M059J (cell line): ENCODE measurements around the gene CALHM4. TPM values are rescaled to one million over a fixed set of nuclear protein-coding genes. Genes with fewer than 3 reads are reported as not detected.
A peak's percentile ranks its signal among the peaks of the same experiment; 100 is the strongest.

Source experiments
- DNase-seq: peaks from one replicate; pipeline ENCODE4 v3.0.0-alpha.2; 2012; ENCODE audit warnings: low read depth
- total RNA-seq: library from RNA; depleted of rRNA; stranded (reverse); fragments of >200 nt; shearing (Covaris generic); gene quantifications from 2 replicates; pipeline ENCODE4 v1.2.3, GENCODE V29; 2014

Gene CALHM4
- total RNA-seq, 1 experiment from 2014 or later, result not detected

GRCh38 chr6:116536216-116536621, 17.3 kb upstream of the CALHM4 start:
- peak; percentile 55 for DNase-seq

GRCh38 chr6:116542426-116542825, 11.1 kb upstream of the CALHM4 start:
- no peak for DNase-seq

- no peak for DNase-seq
Observed at GRCh38 chr6:116543149-116543548, 10.4 kb upstream of the CALHM4 start.

- DNase-seq, result no peak
Observed at GRCh38 chr6:116545651-116546050, 7.9 kb upstream of the CALHM4 start, which contains the start of gene TRAPPC3L. Gene TRAPPC3L, minus strand, starts transcription at chr6:116545684. Its CDS starts 170 bp downstream, at chr6:116545514.

- DNase-seq, result no peak
Observed at GRCh38 chr6:116547358-116547757, 6.2 kb upstream of the CALHM4 start.

GRCh38 chr6:116550796-116551195, 2.8 kb upstream of the CALHM4 start:
- DNase-seq, result no peak

- peak; percentile 56 for DNase-seq
Observed at GRCh38 chr6:116556065-116556464, 2.5 kb downstream of the CALHM4 start.

- DNase-seq, result no peak
Observed at GRCh38 chr6:116556814-116557415, 3.4 kb downstream of the CALHM4 start.

GRCh38 chr6:116557893-116558292, 4.3 kb downstream of the CALHM4 start:
- peak; percentile 94 for DNase-seq

- no peak for DNase-seq
Observed at GRCh38 chr6:116560130-116560529, 6.6 kb downstream of the CALHM4 start.

GRCh38 chr6:116561377-116562018, 7.9 kb downstream of the CALHM4 start:
- DNase-seq, result peak; percentile 54

GRCh38 chr6:116562019-116562403, 8.5 kb downstream of the CALHM4 start:
- no peak for DNase-seq

- DNase-seq, result no peak
Observed at GRCh38 chr6:116562614-116563013, 9.1 kb downstream of the CALHM4 start.

- DNase-seq, result no peak
Observed at GRCh38 chr6:116563830-116564229, 10.3 kb downstream of the CALHM4 start.

GRCh38 chr6:116564311-116564710, 10.8 kb downstream of the CALHM4 start:
- peak; percentile 37 for DNase-seq

- peak; percentile 7 for DNase-seq
Observed at GRCh38 chr6:116564921-116565872, 11.6 kb downstream of the CALHM4 start.

- no peak for DNase-seq
Observed at GRCh38 chr6:116568111-116568510, 14.6 kb downstream of the CALHM4 start.

- DNase-seq, result no peak
Observed at GRCh38 chr6:116568821-116569755, 15.5 kb downstream of the CALHM4 start.

- DNase-seq, result peak; percentile 95
Observed at GRCh38 chr6:116570856-116571682, 17.5 kb downstream of the CALHM4 start, which contains the start of gene RWDD1. Gene RWDD1, plus strand, starts transcription at chr6:116571504. Its CDS starts 79 bp downstream, at chr6:116571583.

GRCh38 chr6:116571683-116572000, 18.1 kb downstream of the CALHM4 start:
- DNase-seq, result no peak
